HTR-8/SVneo (cell line): Measurements from ENCODE around the gene FBXO24.
A peak's percentile ranks its signal among the peaks of the same experiment; 100 is the strongest.
"Not testable (repeated sequence)": the region's sequence is repeated elsewhere in the genome, so short reads cannot be mapped to it uniquely, and the experiment has no call there.

Source experiments
- DNase-seq: peaks from one replicate; pipeline ENCODE4 v3.0.0; 2011; ENCODE audit warnings: low spot score, mixed read lengths; ENCODE audit not compliant: insufficient read length
- FAIRE-seq: peaks from 2 replicates; lab custom pipeline; 2011; peaks lifted over from hg19 to GRCh38; lab: Jason Lieb, UNC

Gene FBXO24, protein sequence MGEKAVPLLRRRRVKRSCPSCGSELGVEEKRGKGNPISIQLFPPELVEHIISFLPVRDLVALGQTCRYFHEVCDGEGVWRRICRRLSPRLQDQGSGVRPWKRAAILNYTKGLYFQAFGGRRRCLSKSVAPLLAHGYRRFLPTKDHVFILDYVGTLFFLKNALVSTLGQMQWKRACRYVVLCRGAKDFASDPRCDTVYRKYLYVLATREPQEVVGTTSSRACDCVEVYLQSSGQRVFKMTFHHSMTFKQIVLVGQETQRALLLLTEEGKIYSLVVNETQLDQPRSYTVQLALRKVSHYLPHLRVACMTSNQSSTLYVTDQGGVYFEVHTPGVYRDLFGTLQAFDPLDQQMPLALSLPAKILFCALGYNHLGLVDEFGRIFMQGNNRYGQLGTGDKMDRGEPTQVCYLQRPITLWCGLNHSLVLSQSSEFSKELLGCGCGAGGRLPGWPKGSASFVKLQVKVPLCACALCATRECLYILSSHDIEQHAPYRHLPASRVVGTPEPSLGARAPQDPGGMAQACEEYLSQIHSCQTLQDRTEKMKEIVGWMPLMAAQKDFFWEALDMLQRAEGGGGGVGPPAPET

DNA sequence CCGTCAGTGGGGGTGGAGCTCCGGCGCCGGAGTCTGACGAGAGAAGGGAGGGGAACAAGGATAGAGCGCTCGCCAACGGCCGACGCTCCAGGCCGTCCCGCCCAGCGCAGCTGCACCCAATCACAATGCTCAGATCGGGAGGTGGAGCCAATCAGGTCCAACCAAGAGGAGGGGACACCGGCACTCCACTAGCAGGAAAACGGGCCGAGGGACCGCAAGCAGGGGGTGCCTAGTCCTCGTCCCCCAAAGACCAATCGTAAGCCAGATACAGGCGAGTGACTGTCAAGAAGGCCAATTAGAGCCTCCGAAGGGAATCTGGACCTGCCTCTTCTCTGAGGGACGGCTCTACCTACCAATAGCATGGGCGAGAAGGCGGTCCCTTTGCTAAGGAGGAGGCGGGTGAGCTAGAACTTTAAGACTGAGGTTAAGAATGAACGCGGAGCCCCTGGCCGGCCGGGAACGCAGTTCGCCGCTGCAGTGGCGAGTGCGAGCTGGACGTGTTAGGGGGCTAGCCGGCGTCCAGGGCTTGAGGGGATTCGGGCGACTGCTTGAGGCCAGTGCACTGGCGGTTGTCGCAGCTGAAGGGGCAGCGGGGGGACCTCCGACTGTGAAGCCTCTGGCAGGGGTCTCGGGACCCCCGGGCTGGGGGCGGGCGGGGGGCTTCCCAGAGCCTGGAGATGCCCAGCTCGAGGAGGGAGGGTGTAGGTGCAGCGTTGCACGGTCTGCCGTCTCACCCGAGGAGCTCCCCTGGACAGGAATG is at the start of gene FBXO24:
Gene FBXO24 (plus strand): TSS at position 63 of the 760 bp plus-strand sequence. CDS start 298 bp downstream, at position 361.
- no peak for FAIRE-seq
- peak; percentile 99 for DNase-seq

DNA sequence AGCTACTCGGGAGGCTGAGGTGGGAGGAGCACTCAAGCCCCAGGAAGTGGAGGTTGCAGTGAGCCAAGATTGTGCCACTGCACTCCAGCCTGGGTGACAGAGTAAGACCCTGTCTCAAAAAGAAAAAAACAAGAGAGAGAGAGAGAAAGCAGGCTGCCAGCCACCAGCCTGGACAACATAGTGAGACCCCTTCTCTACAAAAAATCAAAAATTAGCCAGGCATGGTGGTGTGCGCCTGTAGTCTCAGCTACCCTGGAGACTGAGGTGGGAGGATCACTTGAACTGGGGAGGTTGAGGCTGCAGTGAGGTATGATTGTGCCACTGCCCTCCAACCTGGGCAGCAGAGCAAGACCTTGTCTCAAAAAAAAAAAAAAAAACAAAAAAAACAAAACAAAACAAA is 49.4 kb upstream of the FBXO24 start:
- FAIRE-seq, result not testable (repeated sequence)

GRCh38 chr7:100538348-100538653 is 47.8 kb upstream of the FBXO24 start:
- FAIRE-seq (no peak), DNase-seq (no peak)

More for the DNA sequence above, 49.4 kb upstream of the FBXO24 start:
- DNase-seq, result not testable (repeated sequence)

DNA sequence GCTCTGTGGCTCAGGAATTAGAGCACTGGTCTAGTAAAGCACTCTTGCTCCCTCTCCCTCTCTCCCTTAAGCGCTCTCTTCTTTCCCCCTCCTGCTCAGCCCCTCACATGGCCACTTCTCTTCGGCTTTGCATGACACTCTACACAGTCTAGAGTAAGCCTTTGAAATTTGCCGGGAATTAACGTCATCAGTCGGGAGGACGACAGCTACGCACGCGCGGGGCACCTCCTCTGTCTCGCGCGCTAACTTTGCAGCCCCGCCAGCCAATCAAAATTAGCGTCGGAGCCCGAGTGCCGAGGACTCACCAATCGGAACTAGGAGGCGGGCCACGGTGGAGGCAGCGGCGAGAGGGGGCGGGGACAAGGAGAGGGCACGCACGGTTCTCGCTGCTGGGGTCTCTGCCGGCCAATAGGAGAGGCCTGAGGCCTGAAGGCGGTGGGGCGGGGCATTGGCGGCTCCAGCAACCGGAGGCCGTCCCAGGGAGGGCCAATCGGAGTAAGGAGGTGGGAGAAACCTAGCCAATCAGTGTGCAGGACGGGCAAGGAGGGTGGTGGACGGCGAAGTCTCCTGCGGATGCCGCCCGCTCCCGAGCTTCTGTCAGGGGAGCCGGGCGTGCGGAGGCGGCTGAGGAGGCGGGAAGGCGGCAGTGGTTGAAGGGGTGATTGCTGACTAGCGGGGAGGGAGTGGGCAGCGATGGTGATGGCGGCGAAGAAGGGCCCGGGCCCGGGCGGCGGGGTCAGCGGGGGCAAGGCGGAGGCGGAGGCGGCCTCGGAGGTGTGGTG is 47.3 kb upstream of the FBXO24 start, which contains the start of gene AGFG2:
Gene AGFG2 (plus strand): TSS at position 550 of the 782 bp plus-strand sequence. CDS start 144 bp downstream, at position 694.
- peak; percentile 82 for FAIRE-seq

DNA sequence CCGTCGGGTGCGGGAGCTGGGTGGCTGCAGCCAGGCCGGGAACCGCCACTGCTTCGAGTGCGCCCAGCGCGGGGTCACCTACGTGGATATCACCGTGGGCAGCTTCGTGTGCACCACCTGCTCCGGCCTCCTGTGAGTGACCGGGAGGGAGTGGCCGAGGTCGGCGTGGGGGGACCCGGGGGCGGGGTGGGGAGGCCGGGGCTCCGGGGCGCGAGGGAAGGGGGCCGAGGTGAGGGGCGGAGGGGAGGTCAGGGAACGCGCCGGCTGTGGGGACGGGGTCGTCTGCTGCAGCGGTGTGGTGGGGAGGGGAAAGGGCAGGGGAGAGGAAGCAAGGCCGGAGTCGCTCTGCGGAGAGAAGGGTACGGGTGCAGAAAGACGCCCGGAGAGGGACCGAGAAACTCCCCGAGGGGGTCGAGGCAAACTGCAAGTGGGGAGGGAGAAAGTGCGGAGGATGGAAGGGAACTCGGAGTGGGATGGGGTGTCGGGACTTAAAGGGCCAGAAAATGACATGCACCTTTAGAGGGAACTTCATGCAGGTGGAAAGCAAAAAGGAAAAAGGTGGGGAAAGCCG is 46.6 kb upstream of the FBXO24 start:
- FAIRE-seq (no peak), DNase-seq (no peak)

More for the DNA sequence above, 47.3 kb upstream of the FBXO24 start, which contains the start of gene AGFG2:
- DNase-seq, result peak; percentile 94

GRCh38 chr7:100540073-100540723 is 45.9 kb upstream of the FBXO24 start:
- no peak for FAIRE-seq
- DNase-seq, result no peak

DNA sequence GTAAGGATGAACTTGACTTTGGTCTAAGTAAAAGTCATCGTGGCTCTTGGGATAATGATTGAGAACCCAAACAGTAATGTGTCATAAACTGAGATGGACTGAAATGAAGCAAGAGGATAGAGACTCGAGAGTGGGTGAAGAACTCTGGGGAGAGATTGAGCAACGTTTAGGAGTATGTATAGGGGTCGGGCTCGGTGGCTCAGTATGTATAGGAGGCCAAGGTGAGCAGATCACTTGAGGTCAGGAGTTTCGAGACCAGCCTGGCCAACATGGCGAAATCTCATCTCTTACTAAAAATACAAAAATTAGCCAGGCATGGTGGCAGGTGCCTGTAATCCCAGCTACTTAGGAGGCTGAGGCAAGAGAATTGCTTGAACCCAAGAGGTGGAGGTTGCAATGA is 44.8 kb upstream of the FBXO24 start:
- FAIRE-seq, DNase-seq: not testable (repeated sequence)

GRCh38 chr7:100543586-100543985 is 42.5 kb upstream of the FBXO24 start:
- no peak for FAIRE-seq

DNA sequence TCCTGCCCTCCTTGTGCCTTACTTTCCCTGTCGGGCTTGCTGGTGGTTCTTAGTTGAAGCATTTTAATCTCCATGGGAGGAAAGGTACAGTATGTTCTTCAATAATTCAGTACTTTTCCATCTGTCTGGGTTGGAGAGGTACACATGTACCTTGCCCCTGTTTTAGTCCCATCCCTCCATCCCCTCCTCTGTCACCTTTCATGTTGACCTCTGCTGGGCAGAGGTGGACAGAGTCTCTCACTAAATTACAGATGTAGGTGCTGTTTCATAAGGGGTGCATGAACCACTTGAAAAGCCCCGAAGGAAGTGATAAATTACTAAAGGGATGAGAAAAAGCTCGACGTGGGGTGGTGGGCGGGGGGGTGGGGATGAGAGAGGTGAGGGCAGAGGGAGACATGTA is 41.7 kb upstream of the FBXO24 start:
- FAIRE-seq (no peak), DNase-seq (no peak)

More at GRCh38 chr7:100543586-100543985, 42.5 kb upstream of the FBXO24 start:
- no peak for DNase-seq

DNA sequence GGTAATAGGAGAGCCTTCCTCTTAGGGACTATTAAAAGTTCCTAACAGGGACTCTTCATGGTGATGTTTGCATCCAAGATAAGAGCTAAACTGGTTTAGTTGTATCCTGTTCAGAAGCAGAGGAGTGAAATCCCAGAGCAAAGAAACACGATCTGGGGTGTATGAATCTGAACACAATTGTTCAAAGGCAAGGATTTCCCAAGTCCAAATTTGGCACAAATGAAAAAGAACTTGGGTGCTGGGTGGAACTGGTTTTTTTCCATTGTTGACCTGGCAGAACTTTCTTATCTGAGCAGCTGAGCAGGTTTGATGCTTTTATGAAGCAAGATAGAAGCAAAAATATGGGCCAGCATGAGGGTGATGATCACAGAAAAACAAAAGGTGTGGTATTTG is 41.2 kb upstream of the FBXO24 start:
- DNase-seq, result no peak
- FAIRE-seq, result no peak

- DNase-seq (peak; percentile 65), FAIRE-seq (no peak)
Measured at GRCh38 chr7:100545360-100546128, 40.6 kb upstream of the FBXO24 start.

GRCh38 chr7:100546129-100546925 is 39.8 kb upstream of the FBXO24 start:
- DNase-seq (no peak), FAIRE-seq (no peak)

DNA sequence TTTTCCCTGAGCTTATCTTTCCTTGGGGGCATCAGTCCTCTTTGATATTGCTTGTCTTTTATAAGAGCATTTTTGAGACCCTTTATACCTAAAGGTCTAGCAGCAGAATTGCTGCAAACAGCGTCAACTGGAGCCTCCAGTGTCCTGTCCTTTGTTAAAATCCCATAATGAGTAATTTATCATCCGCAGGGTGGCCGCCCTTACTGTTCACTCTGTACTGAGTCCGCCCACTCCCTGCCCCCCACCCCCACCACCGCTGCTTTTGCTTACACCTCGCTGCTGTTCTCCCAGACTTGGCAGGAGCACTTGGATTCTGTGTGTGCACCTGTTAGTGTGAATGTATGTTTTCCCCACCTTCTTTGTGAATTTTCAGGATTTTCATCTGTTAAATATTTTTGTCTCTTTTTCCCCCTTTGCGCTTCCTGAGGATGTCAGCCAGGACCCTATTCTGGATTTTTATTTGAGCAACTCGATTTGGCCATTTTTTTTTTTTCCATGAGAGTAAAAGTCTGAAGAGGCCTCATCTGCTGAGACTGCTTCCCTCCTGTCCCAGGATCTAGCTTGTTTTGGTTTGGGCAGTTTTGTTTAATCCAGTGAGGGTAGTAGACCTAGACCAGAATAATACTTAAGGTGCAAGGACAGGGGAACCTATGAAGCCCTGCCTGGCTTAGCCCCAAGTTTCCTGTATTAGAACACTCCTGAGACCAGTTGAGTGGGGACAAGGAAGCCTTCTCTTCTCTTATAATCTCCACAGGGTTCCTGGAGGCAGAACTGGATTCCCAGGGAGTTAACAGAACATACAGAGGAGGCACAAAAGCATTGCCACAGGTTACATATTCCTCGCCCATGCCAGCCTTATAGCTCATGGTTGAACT is 39.0 kb upstream of the FBXO24 start:
- no peak for DNase-seq
- no peak for FAIRE-seq

DNA sequence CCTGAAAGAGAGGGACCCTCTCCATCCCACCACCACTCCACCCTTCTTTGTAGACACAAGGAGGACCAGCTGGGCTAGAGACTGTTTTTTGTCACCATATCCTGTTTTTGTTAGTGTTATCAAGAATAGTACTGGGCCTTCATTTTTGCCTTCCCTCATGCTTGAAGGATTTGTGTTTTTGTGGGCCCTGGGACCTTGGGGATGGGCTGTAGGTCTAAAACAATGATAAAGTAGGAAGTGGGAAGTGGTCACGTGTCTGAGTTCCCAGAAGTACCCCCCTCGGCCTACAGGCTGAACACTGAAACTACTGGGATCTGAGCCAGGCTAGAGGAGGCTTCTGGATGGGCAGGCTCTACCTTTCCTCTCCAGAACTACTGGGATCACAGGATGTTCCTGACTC is 38.3 kb upstream of the FBXO24 start:
- DNase-seq, result no peak
- no peak for FAIRE-seq

GRCh38 chr7:100548446-100548845 is 37.7 kb upstream of the FBXO24 start:
- not testable (repeated sequence) for DNase-seq, FAIRE-seq

GRCh38 chr7:100552532-100552931 is 33.6 kb upstream of the FBXO24 start:
- DNase-seq (no peak), FAIRE-seq (no peak)

- DNase-seq, result no peak
- FAIRE-seq, result no peak
Measured at GRCh38 chr7:100553032-100553431, 33.1 kb upstream of the FBXO24 start.
